ENCODE data around the gene STAT6.

GRCh38 chr12:57146092-57146491, 34.9 kb upstream of the STAT6 start:
- no peak for TF ChIP-seq POLR2AphosphoS5 (IDR thresholded peaks at IDR 0.05; ENCODE audit: borderline replicate concordance, low read depth, low read length)
- no peak for TF ChIP-seq EZH2 (IDR thresholded peaks at IDR 0.05)
